Stomach (tissue), 4 donors: ENCODE results near the gene CTSW.

Source experiments
- EP300 ChIP-seq: sonication (generic); formaldehyde crosslinking; IDR thresholded peaks from one replicate; pipeline ENCODE4 v1.6.1; 2017; ENCODE audit warnings: antibody characterized with exemption
- POLR2A ChIP-seq, 4 donors: fragments of 450-650 bp; IDR thresholded peaks; one replicate each; pipeline ENCODE4 v1.6.1; 2016; ENCODE audit warnings: antibody characterized with exemption in 4 of 4, control low read depth in 2 of 4, mild to moderate bottlenecking in 1 of 4, moderate library complexity in 1 of 4
- POLR2AphosphoS5 ChIP-seq, 3 donors: sonication (generic); formaldehyde crosslinking; IDR thresholded peaks; one replicate each; pipeline ENCODE4 v1.6.1; 2016; ENCODE audit warnings: antibody characterized with exemption in 3 of 3
- TF ChIP-seq, protein P1 (sequence below), 7 experiments: fragments of 450-650 bp in 4 of 7; fragments of 200-600 bp in 3 of 7; sonication (generic) in 3 of 7; IDR thresholded peaks; one replicate each; pipeline ENCODE4 v1.5.1; 2016 to 2019; ENCODE audit warnings: antibody characterized with exemption in 7 of 7, control low read depth in 2 of 7, mild to moderate bottlenecking in 1 of 7

DNA sequence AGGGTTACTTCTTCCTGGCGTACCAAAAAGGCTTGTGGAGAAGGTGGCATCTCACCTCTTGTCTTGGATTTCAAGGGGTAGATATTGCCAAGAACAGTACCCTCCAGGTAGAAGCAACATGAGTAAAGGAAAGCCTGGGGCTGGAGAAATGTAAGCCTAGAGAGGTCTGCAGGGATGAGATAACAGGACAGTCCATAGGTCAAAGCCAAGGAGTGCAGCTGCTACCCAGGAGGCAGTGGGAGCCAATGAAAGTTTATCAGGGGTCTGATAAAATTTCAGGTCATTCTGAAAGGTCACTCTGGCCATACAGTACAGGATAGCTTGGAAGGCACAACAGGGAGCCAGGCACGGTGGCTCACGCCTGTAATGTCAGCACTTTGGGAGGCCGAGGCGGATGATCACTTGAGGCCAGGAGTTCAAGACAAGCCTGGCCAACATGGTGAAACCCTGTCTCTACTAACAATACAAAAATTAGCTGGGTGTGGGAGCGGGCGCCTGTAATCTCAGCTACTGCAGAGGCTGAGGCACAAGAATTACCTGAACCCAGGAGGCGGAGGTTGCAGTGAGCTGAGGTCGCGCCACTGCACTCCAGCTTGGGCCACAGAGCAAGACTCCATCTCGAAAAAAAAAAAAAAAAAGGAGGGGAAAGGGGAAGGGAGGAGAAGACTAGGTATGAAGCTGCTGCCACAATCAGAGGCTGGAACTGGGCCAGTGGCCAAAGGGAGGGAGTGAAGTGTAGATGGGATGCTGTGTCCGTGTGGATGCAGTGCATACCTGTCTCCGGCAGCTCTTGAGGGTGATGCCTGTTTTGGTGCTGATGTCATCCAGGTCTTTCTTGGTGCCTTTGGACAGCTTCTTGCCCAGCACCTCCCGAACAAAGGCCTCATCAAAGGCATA, 7.4 kb downstream of the CTSW start:
- TF ChIP-seq POLR2AphosphoS5 (IDR thresholded peaks at IDR 0.05) (no peak), POLR2A (IDR thresholded peaks at IDR 0.05) (no peak), EP300 (no peak)
- TF ChIP-seq, protein P1, sequence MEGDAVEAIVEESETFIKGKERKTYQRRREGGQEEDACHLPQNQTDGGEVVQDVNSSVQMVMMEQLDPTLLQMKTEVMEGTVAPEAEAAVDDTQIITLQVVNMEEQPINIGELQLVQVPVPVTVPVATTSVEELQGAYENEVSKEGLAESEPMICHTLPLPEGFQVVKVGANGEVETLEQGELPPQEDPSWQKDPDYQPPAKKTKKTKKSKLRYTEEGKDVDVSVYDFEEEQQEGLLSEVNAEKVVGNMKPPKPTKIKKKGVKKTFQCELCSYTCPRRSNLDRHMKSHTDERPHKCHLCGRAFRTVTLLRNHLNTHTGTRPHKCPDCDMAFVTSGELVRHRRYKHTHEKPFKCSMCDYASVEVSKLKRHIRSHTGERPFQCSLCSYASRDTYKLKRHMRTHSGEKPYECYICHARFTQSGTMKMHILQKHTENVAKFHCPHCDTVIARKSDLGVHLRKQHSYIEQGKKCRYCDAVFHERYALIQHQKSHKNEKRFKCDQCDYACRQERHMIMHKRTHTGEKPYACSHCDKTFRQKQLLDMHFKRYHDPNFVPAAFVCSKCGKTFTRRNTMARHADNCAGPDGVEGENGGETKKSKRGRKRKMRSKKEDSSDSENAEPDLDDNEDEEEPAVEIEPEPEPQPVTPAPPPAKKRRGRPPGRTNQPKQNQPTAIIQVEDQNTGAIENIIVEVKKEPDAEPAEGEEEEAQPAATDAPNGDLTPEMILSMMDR (IDR thresholded peaks at IDR 0.05), result no peak
